Measurements from ENCODE around the gene CNTNAP2.

DNA sequence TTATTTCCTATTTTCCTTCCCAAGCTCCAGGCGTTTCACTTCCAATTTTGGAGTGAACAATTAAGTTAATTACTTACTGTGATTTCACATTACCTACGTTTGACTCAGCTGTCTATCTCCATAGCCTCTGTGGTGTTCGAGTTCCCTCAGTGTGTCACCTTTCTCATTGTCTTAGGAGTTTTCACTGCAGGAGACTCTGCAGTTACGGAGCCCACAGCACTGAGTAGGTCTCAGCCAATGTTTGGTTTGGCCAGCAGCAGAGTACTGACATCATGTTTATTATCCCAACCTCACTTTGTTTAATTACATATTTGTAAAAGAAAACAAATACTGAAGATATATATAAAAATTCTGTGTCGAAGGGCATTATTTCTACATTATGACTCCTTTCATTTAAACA lies 1123.9 kb downstream of the CNTNAP2 start:
- TF ChIP-seq POLR2A (IDR thresholded peaks at IDR 0.05) (no peak), CTCF (IDR thresholded peaks at IDR 0.05) (no peak)

Measured in heart left ventricle (tissue), 13 donors.